HCT116 (cell line): ENCODE measurements around the gene PIMREG. TPM values are rescaled to one million over a fixed set of nuclear protein-coding genes. Genes with fewer than 3 reads are reported as not detected.
"Not testable (repeated sequence)": the region's sequence is repeated elsewhere in the genome, so short reads cannot be mapped to it uniquely, and the experiment has no call there.

ENCODE experiments used
- ATAC-seq: fragments of 200-7000 bp; cut with Tn5 transposase; 2 replicates; pipeline ENCODE4 v1.9.1; 2020; ENCODE audit warnings: mild to moderate bottlenecking, moderate library complexity
- BruUV-seq: library from RNA; stranded (reverse); fragments of 400-500 nt; replicated peaks from 2 replicates; lab custom pipeline; 2021; lab: Mats Ljungman, UMichigan
- CTCF ChIA-PET: fragments of 300-600 bp; sonication (Branson Sonifier 250); formaldehyde crosslinking; loops from one replicate; lab custom pipeline; 2021; ENCODE audit warnings: antibody characterized with exemption; lab: Charles Lee
- POLR2A ChIA-PET: fragments of 300-600, 350-600 bp; sonication (Branson Sonifier 250); formaldehyde crosslinking; loops from one replicate; lab custom pipeline; 2021; ENCODE audit warnings: antibody characterized with exemption; lab: Charles Lee
- RAD21 ChIA-PET, 2 experiments: fragments of 300-600 bp; sonication (Branson Sonifier 250); formaldehyde crosslinking; loops; one replicate each; lab custom pipeline; 2023; ENCODE audit warnings: low total read pairs in 2 of 2; ENCODE audit not compliant: uncharacterized antibody in 2 of 2, unreplicated experiment in 2 of 2, low non-redundant PET in 1 of 2; lab: Charles Lee
- DNase-seq: peaks from one replicate; pipeline ENCODE4 v3.0.0-alpha.2; 2010; ENCODE audit warnings: low read depth, low spot score
- H2AFZ ChIP-seq: fragments of 200-600 bp; shearing (Covaris generic), sonication (generic); 2 replicates; pipeline ENCODE4 v1.6.1; 2017; ENCODE audit warnings: low read depth, mixed run types, mixed read lengths, antibody characterized with exemption, low read length; ENCODE audit not compliant: poor library complexity, severe bottlenecking
- H3K27ac ChIP-seq: 2 replicates; pipeline ENCODE4 v1.5.1; 2012; ENCODE audit warnings: low read depth, low read length
- H3K27me3 ChIP-seq: fragments of 200-600 bp; sonication (generic); 2 replicates; pipeline ENCODE4 v1.6.1; 2016; ENCODE audit warnings: mixed run types, low read length, mixed read lengths; ENCODE audit not compliant: insufficient read depth
- H3K36me3 ChIP-seq, 2 experiments: fragments of 200-500 bp in 1 of 2; fragments of 200-600 bp in 1 of 2; sonication (Bioruptor generic) in 1 of 2; sonication (generic) in 1 of 2; 2 replicates each; pipeline versions ENCODE4 v1.5.1 to v1.6.1; 2014 to 2016; ENCODE audit warnings: low read length in 2 of 2, inconsistent platforms in 1 of 2, mixed read lengths in 1 of 2, mixed run types in 1 of 2; ENCODE audit not compliant: insufficient read depth in 2 of 2, control insufficient read depth in 1 of 2
- H3K4me1 ChIP-seq, 2 experiments: fragments of 200-600 bp in 1 of 2; sonication (generic) in 1 of 2; 2 replicates each; pipeline versions ENCODE4 v1.5.1 to v1.6.1; 2012 to 2017; ENCODE audit warnings: low read length in 2 of 2, inconsistent platforms in 1 of 2, mild to moderate bottlenecking in 1 of 2, mixed read lengths in 1 of 2, mixed run types in 1 of 2, moderate library complexity in 1 of 2; ENCODE audit not compliant: insufficient read depth in 2 of 2, control insufficient read depth in 1 of 2
- H3K4me2 ChIP-seq: fragments of 200-600 bp; sonication (generic); 2 replicates; pipeline ENCODE4 v1.6.1; 2017; ENCODE audit warnings: mixed run types, low read length, mixed read lengths
- H3K4me3 ChIP-seq, 2 experiments: fragments of 200-600 bp in 1 of 2; sonication (generic) in 1 of 2; replicated peaks in 1 of 2; 2 replicates each; pipeline ENCODE4 v1.5.1; 2011 to 2016; ENCODE audit warnings: low read length in 2 of 2, control low read depth in 1 of 2, low read depth in 1 of 2, mild to moderate bottlenecking in 1 of 2, mixed read lengths in 1 of 2, mixed run types in 1 of 2
- H3K79me2 ChIP-seq: fragments of 200-600 bp; sonication (generic); 2 replicates; pipeline ENCODE4 v1.6.1; 2017; ENCODE audit warnings: mild to moderate bottlenecking, mixed run types, low read length, moderate library complexity, mixed read lengths; ENCODE audit not compliant: insufficient read depth
- H3K9ac ChIP-seq: fragments of 200-600 bp; sonication (generic); 2 replicates; pipeline ENCODE4 v1.6.1; 2016; ENCODE audit warnings: low read length, mixed read lengths
- H3K9me2 ChIP-seq: fragments of 200-600 bp; sonication (generic), shearing (Covaris generic); 2 replicates; pipeline ENCODE4 v1.6.1; 2017; ENCODE audit warnings: mixed run types, mild to moderate bottlenecking, moderate library complexity; ENCODE audit not compliant: insufficient read depth
- H3K9me3 ChIP-seq, 2 experiments: fragments of 200-500 bp in 1 of 2; fragments of 200-600 bp in 1 of 2; sonication (Bioruptor generic) in 1 of 2; sonication (generic) in 1 of 2; 2 replicates each; pipeline ENCODE4 v1.6.1; 2014 to 2017; ENCODE audit warnings: low read length in 2 of 2, mixed read lengths in 2 of 2, inconsistent platforms in 1 of 2, low read depth in 1 of 2, mild to moderate bottlenecking in 1 of 2, mixed run types in 1 of 2, moderate library complexity in 1 of 2; ENCODE audit not compliant: control insufficient read depth in 1 of 2, insufficient read depth in 1 of 2
- H4K20me1 ChIP-seq: fragments of 200-600 bp; sonication (generic), shearing (Covaris generic); 2 replicates; pipeline ENCODE4 v1.6.1; 2017; ENCODE audit warnings: mixed run types, mild to moderate bottlenecking, moderate library complexity; ENCODE audit not compliant: insufficient read depth
- ATF3 ChIP-seq: IDR thresholded peaks from 2 replicates; pipeline ENCODE4 v1.6.1; 2012
- CTCF ChIP-seq, 3 experiments: fragments of 200-600 bp in 1 of 3; sonication (generic) in 1 of 3; IDR thresholded peaks in 2 of 3; conservative IDR thresholded peaks in 1 of 3; 2 replicates each; pipeline ENCODE4 v1.5.1; 2012 to 2017; ENCODE audit warnings: low read depth in 2 of 3, low read length in 2 of 3, antibody characterized with exemption in 1 of 3, borderline replicate concordance in 1 of 3, control low read depth in 1 of 3, mild to moderate bottlenecking in 1 of 3, mixed read lengths in 1 of 3, mixed run types in 1 of 3, moderate library complexity in 1 of 3; ENCODE audit not compliant: insufficient read depth in 1 of 3
- EGR1 ChIP-seq: IDR thresholded peaks from 2 replicates; pipeline ENCODE4 v1.6.1; 2012; ENCODE audit warnings: low read depth
- ELF1 ChIP-seq: IDR thresholded peaks from 2 replicates; pipeline ENCODE4 v1.6.1; 2012; ENCODE audit warnings: low read depth, borderline replicate concordance
- EZH2 ChIP-seq: fragments of 200-600 bp; sonication (generic); IDR thresholded peaks from 2 replicates; pipeline ENCODE4 v1.6.1; 2017; ENCODE audit warnings: antibody characterized with exemption, mixed run types
- EZH2phosphoT487 ChIP-seq: fragments of 200-600 bp; IDR thresholded peaks from 2 replicates; pipeline ENCODE4 v1.6.1; 2018; ENCODE audit warnings: antibody characterized with exemption, borderline replicate concordance
- JUND ChIP-seq: IDR thresholded peaks from 2 replicates; pipeline ENCODE4 v1.6.1; 2012
- POLR2A ChIP-seq: IDR thresholded peaks from 2 replicates; pipeline ENCODE4 v1.7.0; 2011; ENCODE audit warnings: borderline replicate concordance; ENCODE audit not compliant: insufficient read depth, insufficient read length; ENCODE audit errors: extremely low read depth
- REST ChIP-seq: IDR thresholded peaks from 2 replicates; pipeline ENCODE4 v1.6.1; 2012; ENCODE audit warnings: low read depth
- SIN3A ChIP-seq: IDR thresholded peaks from 2 replicates; pipeline ENCODE4 v1.6.1; 2012; ENCODE audit warnings: low read depth
- SRF ChIP-seq: IDR thresholded peaks from 2 replicates; pipeline ENCODE4 v1.6.1; 2012; ENCODE audit warnings: low read depth
- TCF7L2 ChIP-seq: IDR thresholded peaks from 2 replicates; pipeline ENCODE4 v1.7.0; 2011; ENCODE audit warnings: borderline replicate concordance, inconsistent platforms; ENCODE audit not compliant: insufficient read depth, insufficient read length; ENCODE audit errors: extremely low read depth
- YY1 ChIP-seq: IDR thresholded peaks from 2 replicates; pipeline ENCODE4 v1.6.1; 2011; ENCODE audit warnings: low read length, low read depth, moderate library complexity, mild to moderate bottlenecking; ENCODE audit not compliant: insufficient replicate concordance; ENCODE audit errors: extremely low read depth
- intact Hi-C: fragments of 100-400 bp; cut with micrococcal nuclease; formaldehyde crosslinking; loops from 2 replicates; pipeline ENCODE4 v1.10.0; 2022
- total RNA-seq: library from RNA; stranded (reverse); gene quantifications from one replicate; pipeline ENCODE4 v1.2.1, GENCODE V29; 2021; ENCODE audit not compliant: unreplicated experiment

PIMREG gene
- total RNA-seq, 1 experiment from 2014 or later, result 57.0 TPM

GRCh38 chr17:6482105-6482455, 37.8 kb downstream of the PIMREG start:
- BruUV-seq, result no TSS peak
- DNase-seq (no peak), ATAC-seq (no peak)
- H3K27me3 ChIP-seq, result no peaks in the 10 kb centered on the region
- TF ChIP-seq REST (no peak), POLR2A (no peak), SRF (no peak), EGR1 (no peak), EZH2 (no peak), CTCF (IDR thresholded peaks at IDR 0.05 in 2 of 3, conservative IDR thresholded peaks at IDR 0.05 in 1 of 3; ENCODE audit: borderline replicate concordance in 1 of 3, insufficient read depth in 1 of 3, low read depth in 2 of 3, low read length in 2 of 3) (no peak), YY1 (no peak), EZH2phosphoT487 (no peak), JUND (no peak), ATF3 (no peak), TCF7L2 (no peak), ELF1 (no peak), SIN3A (no peak)
- ChIA-PET POLR2A (interaction anchor here (0.8 kb wide), 1 partner anchor 9 kb away, joined by 3 read pairs; no protein-coding TSS in a partner anchor), CTCF (no interaction called here), RAD21 (no interaction called here)
- H3K36me3 ChIP-seq, result no peaks in the 10 kb centered on the region
- H2AFZ ChIP-seq, result no peak overlapping the region
- no peaks in the 10 kb centered on the region for H3K9me2 ChIP-seq
- no peak overlapping the region for H3K4me3 ChIP-seq
- H3K4me1 ChIP-seq, result no peaks in the 10 kb centered on the region
- no peak overlapping the region for H3K27ac ChIP-seq
- intact Hi-C loops, result no loop called here
- no peaks in the 10 kb centered on the region for H3K79me2 ChIP-seq
- H3K9me3 ChIP-seq, result no peaks in the 10 kb centered on the region
- no peak overlapping the region for H3K4me2 ChIP-seq
- H3K9ac ChIP-seq, result no peak overlapping the region
- no peaks in the 10 kb centered on the region for H4K20me1 ChIP-seq

GRCh38 chr17:6482796-6483195, 38.5 kb downstream of the PIMREG start:
- H3K36me3 ChIP-seq, H3K9ac ChIP-seq, H3K27me3 ChIP-seq, BruUV-seq, DNase-seq, H3K27ac ChIP-seq, POLR2A ChIA-PET, H3K9me3 ChIP-seq, RAD21 ChIA-PET, ATAC-seq, H3K9me2 ChIP-seq, H3K4me2 ChIP-seq, H3K79me2 ChIP-seq, H3K4me1 ChIP-seq, H4K20me1 ChIP-seq, H2AFZ ChIP-seq, H3K4me3 ChIP-seq, intact Hi-C loops, CTCF ChIA-PET: not testable (repeated sequence)
